HG02884 (cell line): ENCODE data around the gene WBP2NL.
"Not testable (repeated sequence)": the region's sequence is repeated elsewhere in the genome, so short reads cannot be mapped to it uniquely, and the experiment has no call there.

Experiments
- ATAC-seq: cut with Tn5 transposase; IDR thresholded peaks from one replicate; pipeline ENCODE4 v1.9.1; 2021; ENCODE audit warnings: mild to moderate bottlenecking, moderate library complexity; ENCODE audit not compliant: unreplicated experiment

Gene WBP2NL, protein sequence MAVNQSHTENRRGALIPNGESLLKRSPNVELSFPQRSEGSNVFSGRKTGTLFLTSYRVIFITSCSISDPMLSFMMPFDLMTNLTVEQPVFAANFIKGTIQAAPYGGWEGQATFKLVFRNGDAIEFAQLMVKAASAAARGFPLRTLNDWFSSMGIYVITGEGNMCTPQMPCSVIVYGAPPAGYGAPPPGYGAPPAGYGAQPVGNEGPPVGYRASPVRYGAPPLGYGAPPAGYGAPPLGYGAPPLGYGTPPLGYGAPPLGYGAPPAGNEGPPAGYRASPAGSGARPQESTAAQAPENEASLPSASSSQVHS

GRCh38 chr22:41998361-41999261 lies at the start of gene WBP2NL:
WBP2NL (plus strand) TSS chr22:41998788; CDS start chr22:41998819, 31 bp downstream.
- no peak for ATAC-seq

GRCh38 chr22:41948928-41949296 lies 49.7 kb upstream of the WBP2NL start:
- ATAC-seq = not testable (repeated sequence)

GRCh38 chr22:41949297-41949965 lies 49.2 kb upstream of the WBP2NL start:
- ATAC-seq = no peak

- no peak for ATAC-seq
Observed at GRCh38 chr22:41951898-41952474, 46.6 kb upstream of the WBP2NL start, which contains the start of gene SMIM45. SMIM45 (plus strand) TSS chr22:41952150.

GRCh38 chr22:41952713-41953112 lies 45.9 kb upstream of the WBP2NL start:
- no peak for ATAC-seq

DNA sequence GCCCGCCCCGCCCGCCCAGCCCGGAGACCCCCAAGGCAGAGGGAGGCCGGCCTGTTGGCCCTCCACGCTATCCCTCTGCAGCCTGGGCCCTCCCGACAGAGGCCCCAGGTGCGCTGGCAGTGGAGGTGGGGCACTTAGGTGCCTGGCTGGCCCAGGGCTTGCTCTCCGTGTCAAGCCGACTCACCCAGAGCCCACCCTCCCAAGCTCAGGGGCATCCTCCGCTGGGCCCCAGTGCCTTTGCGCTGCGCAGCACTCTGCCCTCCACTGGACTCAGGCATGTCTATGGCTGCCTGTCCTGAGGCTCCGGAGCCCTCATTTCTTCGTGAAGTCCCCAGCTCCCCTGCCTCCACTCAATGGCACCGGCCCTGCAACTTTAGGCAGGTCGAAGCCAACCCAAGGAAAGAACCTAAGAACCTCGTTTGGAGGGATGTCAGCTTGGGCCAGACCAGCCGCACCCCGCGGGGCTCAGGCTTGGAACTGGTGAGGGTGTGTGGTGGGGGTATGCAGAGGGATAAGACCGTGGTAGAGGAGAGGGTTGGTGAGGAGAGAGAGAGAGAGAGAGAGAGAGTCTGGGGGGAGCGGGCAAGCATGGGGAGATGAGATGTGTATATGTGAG lies 40.5 kb upstream of the WBP2NL start:
- ATAC-seq = no peak

- no peak for ATAC-seq
Observed at GRCh38 chr22:41963453-41964111, 35.0 kb upstream of the WBP2NL start.

GRCh38 chr22:41964112-41964491 lies 34.5 kb upstream of the WBP2NL start:
- ATAC-seq = no peak

- no peak for ATAC-seq
Observed at GRCh38 chr22:41966225-41966606, 32.4 kb upstream of the WBP2NL start.

DNA sequence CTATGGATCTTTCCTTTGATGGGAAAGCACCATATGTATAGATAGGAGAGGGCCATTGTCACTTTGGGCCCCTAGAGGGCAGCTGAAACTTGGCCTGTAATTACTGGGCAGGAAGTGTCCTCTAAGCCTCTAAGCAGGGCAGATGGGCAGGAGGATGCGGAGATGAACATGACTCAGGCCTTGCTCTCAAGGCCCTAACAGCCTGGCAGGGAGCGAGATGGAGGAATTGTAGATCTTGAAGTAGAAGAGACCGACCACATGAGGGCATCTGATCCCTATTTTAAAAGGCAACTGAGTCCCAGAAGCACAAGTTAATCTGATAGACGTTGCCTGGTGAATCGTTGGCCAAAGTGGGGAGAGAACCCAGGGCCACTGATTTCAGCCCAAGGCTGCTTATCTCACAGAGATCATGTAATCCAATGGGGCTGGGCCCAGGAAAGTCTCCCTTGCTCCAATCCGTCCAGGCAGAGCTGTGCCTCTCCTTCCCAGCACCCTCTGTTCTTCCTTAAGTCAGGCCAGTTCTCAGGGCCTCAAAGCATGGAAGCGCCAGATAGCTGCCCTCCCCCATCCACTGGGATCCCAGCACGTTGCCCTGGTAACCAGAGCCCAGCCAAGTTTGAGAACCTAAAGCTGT lies 31.9 kb upstream of the WBP2NL start:
- ATAC-seq = no peak

- ATAC-seq = no peak
Observed at GRCh38 chr22:41968601-41969000, 30.0 kb upstream of the WBP2NL start.

DNA sequence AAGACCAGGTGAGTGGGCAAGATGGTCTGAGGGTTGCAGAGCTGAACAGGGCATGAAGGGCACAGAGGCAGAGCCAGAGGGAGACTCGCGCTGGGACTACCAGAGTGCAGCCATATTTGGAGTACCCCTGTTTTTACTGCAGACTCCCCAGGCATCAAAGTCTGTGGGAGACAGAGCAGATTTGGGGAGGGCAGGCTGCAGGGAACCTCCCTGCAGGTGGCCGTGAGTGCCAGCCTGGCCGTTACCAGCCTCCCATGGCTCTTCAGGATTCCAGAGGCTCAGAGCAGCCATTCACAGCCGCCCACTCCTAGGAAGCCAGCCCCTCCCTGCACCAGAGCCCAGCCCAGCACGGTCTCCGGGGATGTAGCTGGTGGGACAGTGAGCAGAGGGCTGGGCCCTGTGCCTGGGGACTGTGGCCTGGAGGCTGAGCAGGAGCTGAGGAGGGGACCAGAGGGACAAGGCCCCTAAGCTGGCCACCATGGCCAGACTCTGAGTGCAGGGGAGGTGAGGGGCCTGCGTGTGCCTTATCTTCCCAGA lies 29.4 kb upstream of the WBP2NL start, which contains the start of gene SEPTIN3:
Gene SEPTIN3, plus strand, starts transcription at position 334 of the 537 bp plus-strand sequence. CDS start 2,050 bp downstream, outside the sequence.
- no peak for ATAC-seq

DNA sequence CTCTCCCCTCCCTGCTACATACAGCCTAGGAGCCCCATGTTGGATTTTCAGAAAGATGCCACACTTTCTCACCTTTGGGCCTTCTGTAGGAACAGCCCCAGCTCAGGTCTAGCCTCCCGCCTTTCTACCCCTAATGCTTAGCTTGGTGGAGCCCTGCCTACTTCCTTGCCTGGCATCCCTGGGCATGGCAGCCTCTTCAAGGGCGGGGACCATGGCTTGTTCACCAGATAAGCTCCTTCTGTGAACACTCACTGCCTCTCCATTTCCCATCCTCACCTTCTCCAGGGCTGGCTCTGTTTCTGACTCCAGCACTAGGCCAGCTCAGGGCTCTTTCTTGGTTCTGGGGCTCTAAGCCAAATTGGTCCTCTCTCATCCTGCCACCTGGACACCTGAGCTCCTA lies 28.0 kb upstream of the WBP2NL start:
- no peak for ATAC-seq

DNA sequence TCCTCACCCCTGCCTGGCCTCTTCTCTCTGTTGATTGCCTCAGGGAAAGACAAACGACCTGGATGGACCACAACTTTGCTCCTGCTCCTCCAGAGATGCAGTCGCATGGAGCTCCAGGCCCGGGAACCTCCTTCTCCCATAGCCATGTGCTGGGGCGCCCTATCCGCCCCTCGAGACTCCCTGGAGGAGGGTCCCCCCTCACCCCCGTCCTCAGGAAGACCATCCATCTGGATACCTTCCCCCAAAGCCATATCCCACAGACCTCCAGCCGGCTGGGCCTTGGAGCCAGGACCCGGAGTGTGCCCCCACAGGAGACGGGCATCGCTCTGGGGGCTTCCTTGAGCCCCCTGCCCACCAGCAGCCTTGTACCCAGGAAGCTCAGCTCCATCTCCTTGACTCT lies 27.2 kb upstream of the WBP2NL start:
- no peak for ATAC-seq

- no peak for ATAC-seq
Observed at GRCh38 chr22:41974691-41975290, 23.8 kb upstream of the WBP2NL start.

- no peak for ATAC-seq
Observed at GRCh38 chr22:41975299-41976069, 23.1 kb upstream of the WBP2NL start.

- ATAC-seq = no peak
Observed at GRCh38 chr22:41976070-41976901, 22.3 kb upstream of the WBP2NL start.
